ENCODE results near the gene DNER. TPM values are rescaled to one million over a fixed set of nuclear protein-coding genes. Genes with fewer than 3 reads are reported as not detected.

Gene DNER
- total RNA-seq, 1 experiment from 2014 or later, result 3.7 TPM

- ChIA-PET POLR2A (no interaction called here), CTCF (no interaction called here)
- TF ChIP-seq, protein P1, sequence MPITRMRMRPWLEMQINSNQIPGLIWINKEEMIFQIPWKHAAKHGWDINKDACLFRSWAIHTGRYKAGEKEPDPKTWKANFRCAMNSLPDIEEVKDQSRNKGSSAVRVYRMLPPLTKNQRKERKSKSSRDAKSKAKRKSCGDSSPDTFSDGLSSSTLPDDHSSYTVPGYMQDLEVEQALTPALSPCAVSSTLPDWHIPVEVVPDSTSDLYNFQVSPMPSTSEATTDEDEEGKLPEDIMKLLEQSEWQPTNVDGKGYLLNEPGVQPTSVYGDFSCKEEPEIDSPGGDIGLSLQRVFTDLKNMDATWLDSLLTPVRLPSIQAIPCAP (CRISPR knock-in tag; IDR thresholded peaks at IDR 0.05), result no peak
- TF ChIP-seq ZNF138 (CRISPR knock-in tag; conservative IDR thresholded peaks at IDR 0.05) (no peak), CBFB (CRISPR knock-in tag; IDR thresholded peaks at IDR 0.05; ENCODE audit: low read depth) (no peak), MXD4 (CRISPR knock-in tag; IDR thresholded peaks at IDR 0.05; ENCODE audit: borderline replicate concordance) (no peak), FOXJ3 (CRISPR knock-in tag; IDR thresholded peaks at IDR 0.05; ENCODE audit: borderline replicate concordance) (no peak), JUN (CRISPR knock-in tag; IDR thresholded peaks at IDR 0.05) (no peak), CREM (CRISPR knock-in tag; IDR thresholded peaks at IDR 0.05) (no peak), ZMAT4 (CRISPR knock-in tag; IDR thresholded peaks at IDR 0.05) (no peak), SP1 (CRISPR knock-in tag; conservative IDR thresholded peaks at IDR 0.05) (no peak), TCF7 (CRISPR knock-in tag; IDR thresholded peaks at IDR 0.05; ENCODE audit: low read depth) (no peak), E2F1 (CRISPR knock-in tag; IDR thresholded peaks at IDR 0.05) (no peak)
- TF ChIP-seq, protein P2, sequence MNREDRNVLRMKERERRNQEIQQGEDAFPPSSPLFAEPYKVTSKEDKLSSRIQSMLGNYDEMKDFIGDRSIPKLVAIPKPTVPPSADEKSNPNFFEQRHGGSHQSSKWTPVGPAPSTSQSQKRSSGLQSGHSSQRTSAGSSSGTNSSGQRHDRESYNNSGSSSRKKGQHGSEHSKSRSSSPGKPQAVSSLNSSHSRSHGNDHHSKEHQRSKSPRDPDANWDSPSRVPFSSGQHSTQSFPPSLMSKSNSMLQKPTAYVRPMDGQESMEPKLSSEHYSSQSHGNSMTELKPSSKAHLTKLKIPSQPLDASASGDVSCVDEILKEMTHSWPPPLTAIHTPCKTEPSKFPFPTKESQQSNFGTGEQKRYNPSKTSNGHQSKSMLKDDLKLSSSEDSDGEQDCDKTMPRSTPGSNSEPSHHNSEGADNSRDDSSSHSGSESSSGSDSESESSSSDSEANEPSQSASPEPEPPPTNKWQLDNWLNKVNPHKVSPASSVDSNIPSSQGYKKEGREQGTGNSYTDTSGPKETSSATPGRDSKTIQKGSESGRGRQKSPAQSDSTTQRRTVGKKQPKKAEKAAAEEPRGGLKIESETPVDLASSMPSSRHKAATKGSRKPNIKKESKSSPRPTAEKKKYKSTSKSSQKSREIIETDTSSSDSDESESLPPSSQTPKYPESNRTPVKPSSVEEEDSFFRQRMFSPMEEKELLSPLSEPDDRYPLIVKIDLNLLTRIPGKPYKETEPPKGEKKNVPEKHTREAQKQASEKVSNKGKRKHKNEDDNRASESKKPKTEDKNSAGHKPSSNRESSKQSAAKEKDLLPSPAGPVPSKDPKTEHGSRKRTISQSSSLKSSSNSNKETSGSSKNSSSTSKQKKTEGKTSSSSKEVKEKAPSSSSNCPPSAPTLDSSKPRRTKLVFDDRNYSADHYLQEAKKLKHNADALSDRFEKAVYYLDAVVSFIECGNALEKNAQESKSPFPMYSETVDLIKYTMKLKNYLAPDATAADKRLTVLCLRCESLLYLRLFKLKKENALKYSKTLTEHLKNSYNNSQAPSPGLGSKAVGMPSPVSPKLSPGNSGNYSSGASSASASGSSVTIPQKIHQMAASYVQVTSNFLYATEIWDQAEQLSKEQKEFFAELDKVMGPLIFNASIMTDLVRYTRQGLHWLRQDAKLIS (CRISPR knock-in tag; IDR thresholded peaks at IDR 0.05; ENCODE audit: borderline replicate concordance), result no peak
- Mint-ChIP-seq H3K9me3 (no peaks in the 10 kb centered on the region), H3K27ac (no peak overlapping the region), H3K36me3 (no peaks in the 10 kb centered on the region), H3K4me1 (no peaks in the 10 kb centered on the region), H3K27me3 (ENCODE audit: low read depth) (no peaks in the 10 kb centered on the region), H3K4me3 (no peak overlapping the region)
- no peak for DNase-seq (ENCODE audit: low spot score)
- no peak for ATAC-seq
These were observed 54.0 kb downstream of the DNER start for GRCh38 chr2:229660391-229660790.

DNA sequence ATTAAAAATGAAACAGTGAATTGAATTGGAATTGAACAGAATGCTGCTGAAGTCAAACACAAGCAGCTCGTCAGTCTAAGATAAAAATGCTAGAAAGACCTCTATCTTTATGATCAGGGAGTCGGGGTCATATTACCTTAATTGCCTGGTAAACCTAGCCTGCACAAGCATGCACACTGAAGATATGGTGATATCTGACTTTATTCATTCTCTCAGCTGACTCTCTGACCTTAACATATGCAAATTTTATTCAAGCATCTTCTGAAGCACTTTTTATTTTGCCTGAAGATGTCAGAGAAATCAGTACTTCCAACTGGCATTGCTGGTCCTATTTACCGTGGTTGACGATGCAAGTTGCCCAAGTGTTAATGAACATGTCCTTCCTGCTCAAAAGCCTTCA, 56.4 kb downstream of the DNER start:
- DNase-seq (ENCODE audit: low spot score) (no peak), ATAC-seq (no peak)
- POLR2A ChIA-PET, result no interaction called here
- Mint-ChIP-seq H3K4me3 (no peak overlapping the region), H3K4me1 (peaks cover under 1% of the 10 kb centered on the region), H3K9me3 (no peaks in the 10 kb centered on the region), H3K27ac (no peak overlapping the region), H3K36me3 (no peaks in the 10 kb centered on the region), H3K27me3 (ENCODE audit: low read depth) (no peaks in the 10 kb centered on the region)
- CTCF ChIA-PET, result no interaction called here
- TF ChIP-seq IRF2 (CRISPR knock-in tag; IDR thresholded peaks at IDR 0.05; ENCODE audit: borderline replicate concordance, low read depth) (no peak), ZNF425 (CRISPR knock-in tag; conservative IDR thresholded peaks at IDR 0.05) (no peak), ZNF512 (CRISPR knock-in tag; IDR thresholded peaks at IDR 0.05; ENCODE audit: borderline replicate concordance) (no peak), PRRX2 (CRISPR knock-in tag; IDR thresholded peaks at IDR 0.05) (no peak), FOXP1 (CRISPR knock-in tag; IDR thresholded peaks at IDR 0.05; ENCODE audit: borderline replicate concordance) (no peak), OVOL2 (CRISPR knock-in tag; IDR thresholded peaks at IDR 0.05; ENCODE audit: borderline replicate concordance) (no peak), NFATC4 (CRISPR knock-in tag; IDR thresholded peaks at IDR 0.05) (no peak), RELA (CRISPR knock-in tag; IDR thresholded peaks at IDR 0.05; ENCODE audit: borderline replicate concordance) (no peak), EMX1 (CRISPR knock-in tag; IDR thresholded peaks at IDR 0.05) (no peak)
- TF ChIP-seq, protein P3, sequence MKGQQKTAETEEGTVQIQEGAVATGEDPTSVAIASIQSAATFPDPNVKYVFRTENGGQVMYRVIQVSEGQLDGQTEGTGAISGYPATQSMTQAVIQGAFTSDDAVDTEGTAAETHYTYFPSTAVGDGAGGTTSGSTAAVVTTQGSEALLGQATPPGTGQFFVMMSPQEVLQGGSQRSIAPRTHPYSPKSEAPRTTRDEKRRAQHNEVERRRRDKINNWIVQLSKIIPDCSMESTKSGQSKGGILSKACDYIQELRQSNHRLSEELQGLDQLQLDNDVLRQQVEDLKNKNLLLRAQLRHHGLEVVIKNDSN (CRISPR knock-in tag; IDR thresholded peaks at IDR 0.05), result no peak
- TF ChIP-seq, protein P4, sequence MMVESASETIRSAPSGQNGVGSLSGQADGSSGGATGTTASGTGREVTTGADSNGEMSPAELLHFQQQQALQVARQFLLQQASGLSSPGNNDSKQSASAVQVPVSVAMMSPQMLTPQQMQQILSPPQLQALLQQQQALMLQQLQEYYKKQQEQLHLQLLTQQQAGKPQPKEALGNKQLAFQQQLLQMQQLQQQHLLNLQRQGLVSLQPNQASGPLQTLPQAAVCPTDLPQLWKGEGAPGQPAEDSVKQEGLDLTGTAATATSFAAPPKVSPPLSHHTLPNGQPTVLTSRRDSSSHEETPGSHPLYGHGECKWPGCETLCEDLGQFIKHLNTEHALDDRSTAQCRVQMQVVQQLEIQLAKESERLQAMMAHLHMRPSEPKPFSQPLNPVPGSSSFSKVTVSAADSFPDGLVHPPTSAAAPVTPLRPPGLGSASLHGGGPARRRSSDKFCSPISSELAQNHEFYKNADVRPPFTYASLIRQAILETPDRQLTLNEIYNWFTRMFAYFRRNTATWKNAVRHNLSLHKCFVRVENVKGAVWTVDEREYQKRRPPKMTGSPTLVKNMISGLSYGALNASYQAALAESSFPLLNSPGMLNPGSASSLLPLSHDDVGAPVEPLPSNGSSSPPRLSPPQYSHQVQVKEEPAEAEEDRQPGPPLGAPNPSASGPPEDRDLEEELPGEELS (CRISPR knock-in tag; IDR thresholded peaks at IDR 0.05), result no peak

Measured in WTC11 (cell line).